ENCODE measurements around the gene ZGRF1. TPM values are rescaled to one million over a fixed set of nuclear protein-coding genes. Genes with fewer than 3 reads are reported as not detected.

Gene ZGRF1
- total RNA-seq, 4 donors from 2014 or later = 4.0 to 9.0 (median 4.6) TPM

DNA sequence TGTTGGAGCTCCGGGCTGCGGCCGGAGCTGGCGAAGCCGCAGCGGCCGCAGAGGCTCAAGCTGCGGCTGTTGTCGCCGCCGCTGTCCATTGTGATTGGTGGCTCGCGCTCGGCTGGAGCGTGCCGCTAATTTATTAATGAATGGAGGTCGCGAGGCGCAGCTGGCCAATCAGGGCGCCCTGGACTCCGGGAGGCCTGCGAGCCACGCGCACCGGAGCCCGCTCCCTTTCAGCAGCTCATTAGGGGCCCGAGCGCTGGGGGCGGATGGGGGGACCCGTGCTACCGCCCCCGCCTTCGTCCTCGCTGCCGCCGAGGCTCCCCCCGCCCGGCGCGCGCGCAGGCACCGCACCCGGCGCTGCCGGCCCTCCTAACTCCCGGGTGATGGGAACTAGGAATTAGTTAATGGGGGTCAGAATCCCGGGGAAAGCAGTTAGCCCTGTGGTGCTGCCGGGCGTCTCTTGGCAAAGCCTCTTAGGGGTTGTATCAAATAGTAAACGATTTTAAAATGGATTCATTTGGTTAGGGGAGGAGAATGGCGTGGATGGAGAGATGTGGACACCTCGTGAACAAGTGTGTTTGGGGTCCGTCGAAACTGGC is 120.1 kb downstream of the ZGRF1 start:
- H3K4me3 ChIP-seq = peak overlapping the region in 3 of 4 donors; percentile 45 to 79 (median 56)
- no peak for TF ChIP-seq POLR2A (IDR thresholded peaks at IDR 0.05)
- TF ChIP-seq, protein P1, sequence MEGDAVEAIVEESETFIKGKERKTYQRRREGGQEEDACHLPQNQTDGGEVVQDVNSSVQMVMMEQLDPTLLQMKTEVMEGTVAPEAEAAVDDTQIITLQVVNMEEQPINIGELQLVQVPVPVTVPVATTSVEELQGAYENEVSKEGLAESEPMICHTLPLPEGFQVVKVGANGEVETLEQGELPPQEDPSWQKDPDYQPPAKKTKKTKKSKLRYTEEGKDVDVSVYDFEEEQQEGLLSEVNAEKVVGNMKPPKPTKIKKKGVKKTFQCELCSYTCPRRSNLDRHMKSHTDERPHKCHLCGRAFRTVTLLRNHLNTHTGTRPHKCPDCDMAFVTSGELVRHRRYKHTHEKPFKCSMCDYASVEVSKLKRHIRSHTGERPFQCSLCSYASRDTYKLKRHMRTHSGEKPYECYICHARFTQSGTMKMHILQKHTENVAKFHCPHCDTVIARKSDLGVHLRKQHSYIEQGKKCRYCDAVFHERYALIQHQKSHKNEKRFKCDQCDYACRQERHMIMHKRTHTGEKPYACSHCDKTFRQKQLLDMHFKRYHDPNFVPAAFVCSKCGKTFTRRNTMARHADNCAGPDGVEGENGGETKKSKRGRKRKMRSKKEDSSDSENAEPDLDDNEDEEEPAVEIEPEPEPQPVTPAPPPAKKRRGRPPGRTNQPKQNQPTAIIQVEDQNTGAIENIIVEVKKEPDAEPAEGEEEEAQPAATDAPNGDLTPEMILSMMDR (IDR thresholded peaks at IDR 0.05) = no peak
- H3K36me3 ChIP-seq = no peaks in the 10 kb centered on the region
- WGBS, 2 donors = 0 to 3% methylated on average over 8 to 16 of the region's 55 CpGs
- DNase-seq = no peak
- H3K4me1 ChIP-seq = peaks cover 32 to 59% (median 36%) of the 10 kb centered on the region in 3 donors
- H3K27me3 ChIP-seq = peaks cover 32 to 100% (median 68%) of the 10 kb centered on the region in 4 donors
- intact Hi-C loops (cut with DNase I) = no loop called here
- peaks cover 0 to 9% (median 0%) of the 10 kb centered on the region in 3 donors for H3K9me3 ChIP-seq
- H3K27ac ChIP-seq = no peak overlapping the region

DNA sequence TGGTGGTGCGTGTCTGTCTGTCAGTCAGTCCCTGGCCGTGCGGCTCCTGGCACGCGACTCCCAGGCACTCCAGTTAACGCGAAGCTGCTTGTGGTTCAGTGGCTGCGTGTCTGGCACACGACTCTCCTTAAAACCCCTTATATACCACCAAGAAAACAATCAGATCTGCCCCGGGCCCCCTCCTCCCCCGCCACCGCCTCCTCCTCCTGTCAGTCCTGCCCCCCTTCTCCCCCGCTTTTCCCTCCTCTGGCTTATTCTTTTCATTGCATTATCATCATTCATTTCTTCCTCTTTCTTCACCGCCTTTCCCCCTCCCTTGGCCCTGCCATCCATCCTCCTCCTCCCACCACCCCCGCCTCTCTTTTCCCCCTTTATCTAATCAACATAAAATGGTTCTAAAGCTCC is 120.6 kb downstream of the ZGRF1 start, which contains the start of gene NEUROG2:
NEUROG2 (minus strand) TSS at position 115 of the 405 bp plus-strand sequence. CDS start 705 bp downstream, outside the sequence.
- Histone ChIP-seq H3K27me3 (peaks cover 31 to 100% (median 67%) of the 10 kb centered on the region in 4 donors), H3K4me1 (peaks cover 31 to 59% (median 32%) of the 10 kb centered on the region in 3 donors), H3K9me3 (peaks cover 0 to 9% (median 0%) of the 10 kb centered on the region in 3 donors), H3K4me3 (peak within 1 kb of the TSS; percentile 34 to 79 (median 50)), H3K36me3 (no peaks in the 10 kb centered on the region), H3K27ac (no peak within 1 kb of the TSS)
- intact Hi-C loops (cut with DNase I) = no loop called here
- no peak for DNase-seq
- WGBS, 2 donors = 0% methylated on average over 12 to 13 of the region's 15 CpGs
- no peak for TF ChIP-seq POLR2A (IDR thresholded peaks at IDR 0.05)
- TF ChIP-seq, protein P1 (IDR thresholded peaks at IDR 0.05) = no peak

DNA sequence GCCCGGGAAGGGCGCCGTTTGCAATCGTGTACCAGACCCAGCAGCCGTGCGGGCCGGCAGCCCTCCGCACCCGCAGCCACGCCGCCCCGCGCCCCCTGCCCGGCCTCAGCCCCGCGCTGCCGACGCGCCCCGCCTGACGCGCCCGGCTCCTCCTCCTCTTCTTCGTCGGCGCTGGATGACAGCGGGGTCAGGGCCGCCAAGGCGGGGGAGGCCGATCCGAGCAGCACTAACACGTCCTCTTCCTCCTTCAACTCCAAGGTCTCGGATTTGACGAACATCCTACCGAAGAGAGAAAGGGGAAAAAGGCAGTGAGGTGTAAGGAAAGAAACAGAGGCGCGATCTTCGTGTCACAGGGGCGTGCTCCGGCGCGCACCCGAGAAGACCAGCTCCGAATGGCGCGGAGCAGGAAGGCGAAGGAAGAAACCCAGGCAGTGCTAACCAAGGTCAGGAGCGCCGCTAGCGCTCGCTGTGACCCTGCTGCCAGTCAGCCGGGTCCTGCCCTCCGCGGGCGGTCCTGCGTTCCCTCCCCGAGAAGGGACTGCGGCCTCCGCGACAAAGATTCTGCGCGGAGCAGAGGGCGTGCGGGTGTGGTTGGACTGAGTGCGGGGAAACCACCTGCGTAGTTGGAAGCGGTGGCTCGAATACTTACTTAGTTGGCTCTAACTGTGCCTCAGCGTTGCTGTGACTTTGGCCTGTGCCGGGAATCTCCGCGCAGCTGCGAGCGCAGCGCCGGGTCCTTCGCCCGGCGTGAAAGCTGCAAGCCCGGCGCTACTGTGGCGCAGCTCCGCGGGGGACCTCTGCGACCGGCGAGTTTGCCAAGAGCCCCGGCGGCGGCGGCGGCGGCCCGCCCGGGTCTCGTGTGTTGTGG is 121.3 kb downstream of the ZGRF1 start:
- intact Hi-C loops (cut with DNase I) = no loop called here
- Histone ChIP-seq H3K9me3 (peaks cover 0 to 9% (median 0%) of the 10 kb centered on the region in 3 donors), H3K4me1 (peaks cover 32 to 59% (median 35%) of the 10 kb centered on the region in 3 donors), H3K27ac (no peak overlapping the region), H3K4me3 (peak overlapping the region; percentile 34 to 79 (median 50)), H3K36me3 (no peaks in the 10 kb centered on the region), H3K27me3 (peaks cover 32 to 100% (median 67%) of the 10 kb centered on the region in 4 donors)
- DNase-seq = peak; percentile 1
- TF ChIP-seq POLR2A (IDR thresholded peaks at IDR 0.05) = no peak
- TF ChIP-seq, protein P1 (IDR thresholded peaks at IDR 0.05) = no peak
- WGBS, 2 donors = 1% methylated on average over 14 to 18 of the region's 96 CpGs

DNA sequence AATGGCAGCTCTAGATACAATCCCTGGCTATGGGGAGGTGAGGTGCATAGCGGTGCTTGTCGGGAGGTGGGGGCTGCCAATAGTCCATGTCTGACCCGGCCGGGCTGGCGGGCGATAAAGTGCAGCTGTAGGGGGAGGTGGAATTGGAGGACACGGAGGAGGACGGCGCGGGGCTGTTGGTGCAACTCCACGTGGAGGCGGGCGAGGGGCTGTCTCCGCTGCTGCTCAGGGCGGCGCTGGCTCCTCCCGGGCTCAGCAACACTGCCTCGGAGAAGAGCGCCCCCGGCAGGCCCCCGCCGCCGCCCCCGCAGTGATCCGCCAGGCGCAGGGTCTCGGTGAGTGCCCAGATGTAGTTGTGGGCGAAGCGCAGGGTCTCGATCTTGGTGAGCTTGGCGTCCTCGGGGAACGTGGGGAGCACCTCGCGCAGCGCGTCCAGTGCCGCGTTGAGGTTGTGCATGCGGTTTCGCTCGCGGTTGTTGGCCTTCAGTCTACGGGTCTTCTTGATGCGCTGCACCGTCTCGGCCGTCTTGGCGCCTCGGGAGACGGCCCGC is 122.0 kb downstream of the ZGRF1 start:
- Histone ChIP-seq H3K4me1 (peaks cover 35 to 61% (median 42%) of the 10 kb centered on the region in 3 donors), H3K27ac (no peak overlapping the region), H3K9me3 (peaks cover 0 to 3% (median 0%) of the 10 kb centered on the region in 3 donors), H3K27me3 (peaks cover 29 to 100% (median 65%) of the 10 kb centered on the region in 4 donors), H3K36me3 (no peaks in the 10 kb centered on the region), H3K4me3 (peak overlapping the region; percentile 34 to 79 (median 50))
- WGBS, 2 donors = 4 to 5% methylated on average over 19 to 25 of the region's 52 CpGs
- DNase-seq = no peak
- TF ChIP-seq, protein P1 (IDR thresholded peaks at IDR 0.05) = no peak
- no peak for TF ChIP-seq POLR2A (IDR thresholded peaks at IDR 0.05)
- intact Hi-C loops (cut with DNase I) = no loop called here

All from esophagus squamous epithelium (tissue), 5 donors.